GM18502 (cell line): ENCODE measurements around the gene CD63.

Source experiments
- ATAC-seq: cut with Tn5 transposase; IDR thresholded peaks from one replicate; pipeline ENCODE4 v1.9.1; 2021; ENCODE audit warnings: mild to moderate bottlenecking; ENCODE audit not compliant: unreplicated experiment, poor library complexity

The CD63 gene

DNA sequence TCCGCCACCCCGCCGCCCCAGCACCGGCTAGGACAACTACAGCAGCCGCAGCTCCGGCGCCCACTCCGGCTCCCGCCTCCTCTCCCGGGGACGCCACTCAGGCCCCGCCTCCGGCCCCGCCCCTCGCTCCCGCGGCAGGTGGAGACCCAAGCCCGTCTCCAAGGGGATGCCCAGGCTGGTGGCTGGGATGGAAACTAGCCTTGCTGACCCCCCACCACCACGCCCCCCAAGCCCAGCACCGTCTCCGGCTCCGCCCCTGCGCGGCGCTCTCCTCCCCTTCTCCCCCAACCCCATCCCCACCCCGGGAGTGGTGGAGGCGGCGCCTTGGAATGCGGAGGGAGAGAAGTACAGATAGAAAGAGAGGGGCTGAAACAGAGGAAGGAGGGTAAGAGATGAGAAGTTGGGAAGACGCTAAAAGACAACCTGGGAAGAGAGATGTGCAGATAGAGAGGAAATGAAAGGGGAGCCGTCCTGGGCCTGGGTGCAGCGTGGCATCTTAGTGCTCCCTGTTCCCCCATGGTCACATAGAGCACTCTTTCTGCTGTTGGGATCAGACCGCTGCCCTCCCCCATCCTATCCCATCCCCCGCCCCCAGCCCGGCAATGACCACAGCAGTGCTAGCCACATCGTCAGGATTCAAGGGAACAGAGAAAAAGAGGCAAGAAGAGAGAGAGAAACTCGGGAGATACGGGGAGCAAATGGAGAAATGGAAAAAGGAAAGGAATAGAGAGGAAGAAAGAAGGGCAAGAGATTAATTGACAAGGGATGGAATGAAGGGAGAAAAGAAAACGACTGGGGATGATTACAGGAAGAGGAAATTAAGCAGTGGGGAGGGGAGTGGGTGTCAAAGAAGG lies 20.7 kb downstream of the CD63 start, which contains the start of gene ITGA7:
Gene ITGA7 (minus strand): TSS at position 64 of the 854 bp plus-strand sequence. CDS start 222 bp downstream, outside the sequence.
- peak; percentile 65 for ATAC-seq

DNA sequence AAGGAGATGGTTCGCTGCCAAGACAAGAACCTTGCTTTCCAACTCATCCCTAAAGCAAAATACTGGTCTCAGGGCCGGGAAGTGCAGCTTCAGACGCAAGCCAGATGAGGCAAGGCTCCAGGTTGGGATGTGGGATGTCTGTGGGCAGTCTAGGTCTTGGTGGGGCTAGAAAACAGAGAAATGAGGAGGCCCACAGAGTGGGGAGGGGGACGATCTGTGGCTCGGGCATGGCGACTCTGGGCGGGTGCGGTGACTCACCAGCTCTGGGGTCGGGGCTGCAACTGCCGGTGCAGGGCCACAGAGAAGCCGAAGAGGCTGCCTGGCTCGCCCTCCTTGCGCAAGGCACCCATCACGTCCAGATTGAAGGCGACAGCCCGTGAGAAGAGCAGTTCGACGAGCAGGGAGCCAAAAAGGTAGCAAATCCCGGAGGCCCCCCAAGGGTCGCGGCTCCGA lies 21.6 kb downstream of the CD63 start:
- no peak for ATAC-seq

DNA sequence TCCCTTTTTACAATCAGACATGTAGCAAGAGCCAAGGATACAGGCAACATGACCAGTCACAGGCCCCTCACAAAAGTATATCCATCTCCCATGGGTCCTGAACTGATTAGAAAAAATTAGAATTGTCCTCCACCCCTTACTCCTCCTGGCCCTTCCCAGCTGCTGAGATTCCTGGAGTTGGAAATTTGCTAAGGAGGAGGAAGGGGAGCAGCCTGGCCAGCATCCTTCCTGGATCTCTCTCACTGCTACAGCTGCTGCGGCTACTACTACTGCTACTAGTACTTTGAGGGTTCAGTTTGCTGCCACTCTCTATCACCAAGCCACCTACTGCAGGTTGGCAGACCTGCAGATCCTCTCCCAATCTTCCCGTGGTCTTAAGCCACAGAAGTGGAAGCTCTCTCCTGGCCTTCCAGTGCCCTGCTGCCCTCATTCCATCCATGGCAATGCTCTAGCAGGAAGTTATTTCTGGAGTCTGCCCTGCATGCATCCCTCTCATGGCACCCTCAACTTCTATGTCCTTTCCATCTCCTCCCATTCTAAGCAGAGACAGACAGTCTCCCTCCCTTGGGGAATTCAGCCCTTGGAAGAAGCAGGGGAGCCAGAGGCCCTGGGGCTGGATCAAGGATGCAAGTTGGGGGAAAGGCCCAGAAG lies 22.1 kb downstream of the CD63 start:
- no peak for ATAC-seq

DNA sequence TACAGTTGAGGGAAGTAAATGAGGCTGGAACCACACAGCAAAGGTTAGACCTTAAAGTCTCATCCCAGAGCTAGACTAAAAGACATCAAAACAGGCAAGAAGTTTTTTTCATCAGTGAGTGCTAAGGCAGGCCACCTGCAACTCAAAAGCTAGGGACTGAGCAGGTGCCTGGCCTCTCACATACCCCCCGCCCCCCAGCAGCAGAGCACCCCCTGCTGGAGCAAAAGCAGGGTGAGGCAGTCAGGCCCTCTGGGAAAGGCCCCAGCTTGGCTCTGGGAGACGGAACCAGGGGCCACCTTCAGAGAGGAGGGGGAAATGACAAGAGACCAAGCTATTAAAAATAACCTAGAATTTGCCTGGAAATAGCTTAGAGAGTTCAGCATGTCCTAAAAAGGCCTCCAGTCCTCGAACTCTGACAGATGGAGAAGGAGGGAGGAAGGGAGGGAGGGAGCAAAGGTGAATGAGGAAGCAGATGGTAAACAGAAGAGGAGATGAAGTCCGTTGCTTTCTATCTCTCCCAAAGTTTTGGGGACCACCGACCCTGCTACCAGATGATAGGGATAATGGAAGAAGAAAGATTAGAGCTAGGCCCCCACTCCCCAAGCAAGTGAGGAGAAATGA lies 22.9 kb downstream of the CD63 start:
- no peak for ATAC-seq

GRCh38 chr12:55704824-55705718 lies 23.7 kb downstream of the CD63 start:
- ATAC-seq: no peak

DNA sequence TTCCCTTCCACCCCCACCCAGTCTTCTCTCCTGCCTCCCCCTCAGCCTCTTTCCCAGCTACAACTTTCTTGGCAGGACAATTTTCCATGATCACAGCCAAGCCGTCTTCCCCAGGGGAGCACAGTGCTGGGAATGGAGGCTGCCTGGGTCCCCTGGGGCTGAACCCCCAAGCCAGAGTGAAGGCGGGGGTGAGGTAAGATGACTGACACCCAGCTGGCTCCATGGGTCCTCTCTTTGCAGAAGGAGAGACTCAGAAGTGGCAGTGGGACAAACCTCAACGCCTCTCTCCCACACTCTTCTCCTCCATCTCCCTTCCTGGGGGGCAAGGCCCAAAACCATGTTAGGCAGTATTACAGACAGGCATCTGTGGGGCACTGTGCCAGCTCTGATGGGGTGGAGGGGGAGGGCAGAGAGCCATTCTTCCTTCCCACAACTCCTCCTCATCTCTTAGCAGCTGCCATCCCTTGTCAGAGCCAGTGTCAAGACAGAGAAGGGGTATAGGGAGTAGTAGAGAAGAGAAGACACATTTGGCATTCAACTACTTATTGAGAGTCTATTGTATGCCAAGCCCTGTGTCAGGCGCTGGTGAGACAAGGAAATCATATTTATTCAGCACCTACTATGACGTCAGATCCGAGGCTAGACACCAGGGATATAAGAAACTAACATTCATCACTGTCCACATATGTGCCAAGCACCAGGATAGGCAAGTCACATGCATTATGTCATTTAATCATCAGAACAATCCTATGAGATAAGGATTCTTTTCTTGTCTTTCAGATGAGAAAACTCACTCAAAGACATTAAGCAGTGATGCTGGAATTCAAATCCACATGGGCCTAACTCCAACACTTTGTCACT lies 24.7 kb downstream of the CD63 start:
- ATAC-seq: no peak

- ATAC-seq: no peak
Measured at GRCh38 chr12:55703288-55703687, 25.5 kb downstream of the CD63 start.

GRCh38 chr12:55702861-55703260 lies 25.9 kb downstream of the CD63 start:
- no peak for ATAC-seq

DNA sequence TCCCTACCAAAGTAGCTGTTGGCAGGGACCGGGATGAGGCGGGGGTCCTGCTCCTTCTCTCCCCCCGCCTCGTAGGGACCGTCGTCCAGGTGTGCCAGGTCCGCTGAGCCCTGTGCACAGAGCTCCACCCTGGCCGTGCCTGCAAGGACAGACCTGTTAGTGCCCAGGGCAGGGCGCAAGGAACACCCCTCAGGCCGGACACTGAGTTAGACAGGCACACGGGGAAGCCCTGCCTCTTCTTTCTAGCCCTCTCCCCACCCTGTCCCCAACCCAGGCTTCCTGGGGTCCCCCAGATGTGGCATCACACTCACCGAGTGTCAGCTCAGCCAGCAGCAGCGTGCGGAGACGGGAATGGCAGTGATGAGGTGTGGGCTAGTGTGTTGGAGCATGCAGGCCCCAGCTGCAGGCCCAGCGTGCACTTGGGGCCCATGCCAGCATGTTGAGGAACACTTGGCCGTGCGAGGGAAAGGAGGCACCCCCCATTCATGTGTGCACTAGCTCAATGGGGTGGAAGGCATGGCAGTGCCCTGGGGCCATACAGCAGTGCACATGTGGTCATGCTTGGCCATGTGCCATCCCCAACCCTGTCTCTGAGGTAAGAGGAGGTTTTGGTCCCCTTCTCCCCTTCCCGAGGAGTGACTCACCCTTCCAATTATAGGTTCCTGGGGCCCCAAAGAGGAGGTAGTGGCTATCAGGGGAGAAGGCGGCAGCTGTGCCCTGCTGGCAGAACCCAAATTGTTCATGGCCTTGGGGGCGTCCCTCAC lies 28.4 kb downstream of the CD63 start:
- no peak for ATAC-seq

DNA sequence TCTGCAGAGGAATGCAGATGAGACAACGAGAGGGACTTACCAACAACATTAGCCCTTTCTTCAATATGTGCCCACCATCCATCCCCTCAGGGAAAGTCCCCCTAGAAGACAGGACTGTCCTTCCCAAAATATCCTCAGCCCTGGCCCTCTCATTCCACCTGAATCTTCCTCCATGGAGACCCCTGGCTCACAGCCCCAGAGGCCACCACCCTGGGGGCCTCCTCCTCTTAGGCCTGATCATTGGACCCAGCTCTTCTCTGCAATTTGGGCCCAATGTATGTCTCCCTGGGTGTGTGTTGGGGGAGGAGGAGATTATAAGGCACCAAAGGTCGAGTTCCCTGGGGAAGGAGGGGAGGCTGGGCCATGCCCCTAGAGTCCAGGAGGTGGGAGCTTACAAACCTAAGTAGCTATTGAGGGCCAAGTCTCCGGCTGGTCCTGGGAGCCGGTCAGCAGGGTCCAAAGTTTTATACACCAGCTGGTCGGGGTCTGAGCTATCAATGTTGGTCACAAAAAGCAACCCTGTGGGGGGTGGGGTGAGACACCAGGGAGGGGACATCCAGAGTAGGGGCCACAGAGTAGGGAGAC lies 29.2 kb downstream of the CD63 start:
- no peak for ATAC-seq

GRCh38 chr12:55698965-55699364 lies 29.8 kb downstream of the CD63 start:
- no peak for ATAC-seq

GRCh38 chr12:55698241-55698955 lies 30.4 kb downstream of the CD63 start:
- no peak for ATAC-seq

- ATAC-seq: no peak
Measured at GRCh38 chr12:55697686-55698085, 31.1 kb downstream of the CD63 start.

- ATAC-seq: no peak
Measured at GRCh38 chr12:55696796-55697462, 31.9 kb downstream of the CD63 start.

DNA sequence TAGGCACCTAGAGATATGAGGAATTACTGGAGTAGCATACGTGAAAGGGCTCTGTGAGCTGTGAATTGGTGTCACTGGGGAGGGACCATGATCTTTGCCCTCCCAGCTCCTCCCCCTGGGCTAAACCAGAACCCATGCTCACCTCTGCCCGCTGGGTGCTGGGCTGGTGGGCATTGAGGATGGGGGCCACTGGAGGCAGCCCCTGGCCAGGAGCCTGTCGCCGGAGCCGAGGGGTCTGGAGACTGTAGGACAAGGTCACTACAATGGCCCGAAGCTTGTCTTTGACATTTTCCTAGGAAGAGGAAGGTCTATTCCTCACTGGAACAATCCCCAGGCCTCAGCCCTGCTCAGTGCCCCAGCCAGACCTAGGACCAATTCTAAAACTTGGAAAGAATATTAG lies 32.7 kb downstream of the CD63 start:
- no peak for ATAC-seq

DNA sequence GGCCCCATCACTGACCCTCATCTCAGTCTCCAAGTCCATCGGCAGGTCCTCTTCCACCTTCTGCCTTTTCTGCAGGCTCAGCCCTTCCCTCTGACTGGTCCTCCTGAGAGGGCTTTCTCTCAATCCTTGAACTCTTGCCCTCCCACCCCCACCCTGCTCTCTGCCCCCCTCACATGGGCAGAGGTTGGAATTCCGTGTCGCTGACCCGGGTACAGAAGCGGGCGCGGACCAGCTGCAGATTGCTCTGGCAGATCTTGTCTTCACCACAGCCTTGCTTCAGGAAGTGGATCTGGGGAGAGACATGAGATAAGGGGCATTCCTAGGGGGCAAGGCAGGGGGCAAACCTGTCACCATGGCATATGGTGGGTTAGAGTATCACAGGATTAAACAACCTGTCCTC lies 33.5 kb downstream of the CD63 start:
- ATAC-seq: no peak

DNA sequence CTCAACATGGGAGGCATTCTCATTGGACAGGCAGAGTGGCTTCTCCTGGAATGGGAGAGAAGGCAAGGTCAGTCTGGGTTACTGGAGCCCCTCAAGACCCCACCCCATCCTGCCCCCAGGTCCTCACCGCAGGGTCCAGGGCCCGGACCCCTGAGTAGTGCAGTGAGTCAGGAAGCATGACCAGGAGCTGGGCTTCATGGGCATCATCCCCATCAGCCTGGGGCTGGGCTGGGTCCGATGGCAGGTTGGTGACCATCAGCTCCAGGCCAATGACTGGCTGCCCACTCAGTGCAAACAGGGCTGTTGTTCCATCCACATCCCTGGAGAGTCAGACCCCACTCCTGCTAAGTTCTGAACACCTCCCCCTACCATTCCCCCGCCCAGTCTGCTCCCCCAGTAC lies 34.2 kb downstream of the CD63 start:
- ATAC-seq: no peak
